GM12873 (cell line): ENCODE measurements around the gene RIN2.

ENCODE experiments used
- TF ChIP-seq, protein P1 (sequence below): IDR thresholded peaks from 2 replicates; pipeline ENCODE4 v1.5.1; 2012; ENCODE audit warnings: low read depth, mild to moderate bottlenecking, moderate library complexity, low read length, control low read depth; ENCODE audit not compliant: insufficient read depth; ENCODE audit errors: missing control alignments

The RIN2 gene

DNA sequence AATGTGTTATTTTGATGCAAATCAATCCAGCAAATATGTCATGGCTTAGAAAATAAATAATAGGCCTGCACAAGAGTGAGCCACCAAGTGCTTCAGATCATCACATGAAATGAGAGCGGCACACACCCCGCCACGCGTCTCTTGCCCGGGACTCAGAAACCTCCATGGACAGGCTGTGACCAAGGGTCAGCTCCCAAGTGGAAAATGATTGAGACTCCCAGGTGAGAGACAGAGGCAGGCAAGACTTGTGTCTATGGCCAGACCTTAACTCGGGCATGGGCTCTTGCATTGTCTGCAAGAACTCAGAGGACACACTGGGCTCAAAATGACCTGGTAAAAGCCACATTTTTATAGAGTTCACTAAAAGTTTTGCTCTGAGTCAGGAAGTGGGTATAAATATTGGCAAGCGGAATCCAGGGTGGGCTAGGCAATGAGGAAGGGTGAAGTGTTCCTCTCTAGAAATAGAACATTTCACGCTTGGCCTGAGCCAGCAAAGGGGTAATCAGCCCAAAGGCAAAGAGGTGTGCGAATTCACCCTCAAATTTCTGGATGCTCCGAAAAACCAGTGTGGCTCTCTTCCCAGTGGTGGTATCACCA lies 30.7 kb upstream of the RIN2 start:
- TF ChIP-seq, protein P1, sequence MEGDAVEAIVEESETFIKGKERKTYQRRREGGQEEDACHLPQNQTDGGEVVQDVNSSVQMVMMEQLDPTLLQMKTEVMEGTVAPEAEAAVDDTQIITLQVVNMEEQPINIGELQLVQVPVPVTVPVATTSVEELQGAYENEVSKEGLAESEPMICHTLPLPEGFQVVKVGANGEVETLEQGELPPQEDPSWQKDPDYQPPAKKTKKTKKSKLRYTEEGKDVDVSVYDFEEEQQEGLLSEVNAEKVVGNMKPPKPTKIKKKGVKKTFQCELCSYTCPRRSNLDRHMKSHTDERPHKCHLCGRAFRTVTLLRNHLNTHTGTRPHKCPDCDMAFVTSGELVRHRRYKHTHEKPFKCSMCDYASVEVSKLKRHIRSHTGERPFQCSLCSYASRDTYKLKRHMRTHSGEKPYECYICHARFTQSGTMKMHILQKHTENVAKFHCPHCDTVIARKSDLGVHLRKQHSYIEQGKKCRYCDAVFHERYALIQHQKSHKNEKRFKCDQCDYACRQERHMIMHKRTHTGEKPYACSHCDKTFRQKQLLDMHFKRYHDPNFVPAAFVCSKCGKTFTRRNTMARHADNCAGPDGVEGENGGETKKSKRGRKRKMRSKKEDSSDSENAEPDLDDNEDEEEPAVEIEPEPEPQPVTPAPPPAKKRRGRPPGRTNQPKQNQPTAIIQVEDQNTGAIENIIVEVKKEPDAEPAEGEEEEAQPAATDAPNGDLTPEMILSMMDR = no peak

GRCh38 chr20:19729672-19730071 lies 28.4 kb upstream of the RIN2 start:
- TF ChIP-seq, protein P1 = no peak

GRCh38 chr20:19730706-19731105 lies 27.4 kb upstream of the RIN2 start:
- TF ChIP-seq, protein P1 = no peak

DNA sequence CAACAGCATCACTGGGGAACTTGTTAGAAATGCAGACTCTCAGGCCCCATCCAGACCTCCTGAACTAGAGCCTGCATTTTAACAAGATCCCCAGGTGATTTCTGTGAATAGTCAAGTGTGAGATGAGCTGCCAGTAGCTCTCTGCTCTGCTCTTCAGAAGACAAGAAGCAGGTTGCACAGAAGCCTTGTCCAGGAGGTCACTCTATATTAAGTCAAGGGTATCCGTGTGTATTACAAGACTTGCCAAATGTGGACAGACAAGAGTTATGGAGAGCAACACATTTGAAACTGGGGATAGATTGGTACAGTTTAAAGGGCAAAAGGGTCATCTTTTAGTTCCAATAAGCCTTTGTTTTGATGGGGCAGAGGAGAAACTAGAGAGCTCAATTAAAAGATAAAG lies 23.2 kb upstream of the RIN2 start:
- TF ChIP-seq, protein P1 = no peak

GRCh38 chr20:19735446-19735845 lies 22.6 kb upstream of the RIN2 start:
- TF ChIP-seq, protein P1 = no peak

GRCh38 chr20:19737025-19737424 lies 21.0 kb upstream of the RIN2 start:
- TF ChIP-seq, protein P1 = no peak

- TF ChIP-seq, protein P1 = no peak
Observed at GRCh38 chr20:19738951-19739350, 19.1 kb upstream of the RIN2 start.

GRCh38 chr20:19739351-19739750 lies 18.7 kb upstream of the RIN2 start:
- TF ChIP-seq, protein P1 = no peak
